HepG2 (cell line): Measurements from ENCODE around the gene SGMS1. TPM values are rescaled to one million over a fixed set of nuclear protein-coding genes. Genes with fewer than 3 reads are reported as not detected.

ENCODE experiments used
- AFF4 ChIP-seq: sonication (generic); formaldehyde crosslinking; IDR thresholded peaks from 2 replicates; pipeline ENCODE4 v1.4.0; 2020; ENCODE audit warnings: missing genetic modification reagents
- AHR ChIP-seq: IDR thresholded peaks from 2 replicates; pipeline ENCODE4 v1.6.1; 2018; ENCODE audit warnings: missing genetic modification reagents, missing compliant biosample characterization
- ATF7 ChIP-seq, 2 experiments: fragments of 450-650 bp in 1 of 2; sonication (generic) in 1 of 2; formaldehyde crosslinking in 1 of 2; IDR thresholded peaks; 2 replicates each; pipeline versions ENCODE4 v1.4.0 to v1.6.1; 2016 to 2020; ENCODE audit warnings: antibody characterized with exemption in 1 of 2, mild to moderate bottlenecking in 1 of 2, missing genetic modification reagents in 1 of 2
- CHD2 ChIP-seq: IDR thresholded peaks from 2 replicates; pipeline ENCODE4 v1.6.1; 2011; ENCODE audit warnings: low read depth, low read length, improper control_type of control experiment
- FOSL2 ChIP-seq: sonication (generic); formaldehyde crosslinking; IDR thresholded peaks from 2 replicates; pipeline ENCODE4 v1.4.0; 2020; ENCODE audit warnings: missing genetic modification reagents
- FOXA3 ChIP-seq: IDR thresholded peaks from 2 replicates; pipeline ENCODE4 v1.6.1; 2016; ENCODE audit warnings: missing genetic modification reagents, missing compliant biosample characterization
- HMG20B ChIP-seq: conservative IDR thresholded peaks from 2 replicates; pipeline ENCODE4 v1.6.1; 2016; ENCODE audit warnings: missing genetic modification reagents, missing compliant biosample characterization
- KDM6A ChIP-seq: IDR thresholded peaks from 2 replicates; pipeline ENCODE4 v1.6.1; 2016; ENCODE audit warnings: low read depth
- MED13 ChIP-seq: sonication (generic); formaldehyde crosslinking; IDR thresholded peaks from 2 replicates; pipeline ENCODE4 v1.5.0; 2020; ENCODE audit warnings: missing genetic modification reagents
- PRDM10 ChIP-seq: sonication (generic); formaldehyde crosslinking; IDR thresholded peaks from 2 replicates; pipeline ENCODE4 v1.4.0; 2020; ENCODE audit warnings: low read depth, missing genetic modification reagents
- SNAI1 ChIP-seq: sonication (generic); formaldehyde crosslinking; IDR thresholded peaks from 2 replicates; pipeline ENCODE4 v1.5.0; 2020; ENCODE audit warnings: mild to moderate bottlenecking, missing genetic modification reagents, borderline replicate concordance
- TCF7 ChIP-seq: sonication (generic); IDR thresholded peaks from 2 replicates; pipeline ENCODE4 v1.6.1; 2016; ENCODE audit warnings: antibody characterized with exemption, low read depth
- TFDP1 ChIP-seq: IDR thresholded peaks from 2 replicates; pipeline ENCODE4 v1.6.1; 2016; ENCODE audit warnings: missing compliant biosample characterization, missing genetic modification reagents, borderline replicate concordance
- YEATS4 ChIP-seq: sonication (generic); formaldehyde crosslinking; IDR thresholded peaks from 2 replicates; pipeline ENCODE4 v1.4.0; 2020; ENCODE audit warnings: missing genetic modification reagents, borderline replicate concordance
- ZC3H4 ChIP-seq: sonication (generic); formaldehyde crosslinking; IDR thresholded peaks from 2 replicates; pipeline ENCODE4 v1.4.0; 2020; ENCODE audit warnings: missing genetic modification reagents, borderline replicate concordance
- ZFYVE20 ChIP-seq: sonication (generic); formaldehyde crosslinking; IDR thresholded peaks from 2 replicates; pipeline ENCODE4 v1.8.0; 2023; ENCODE audit warnings: low read depth, mild to moderate bottlenecking, moderate library complexity, missing genetic modification reagents, borderline replicate concordance
- ZNF143 ChIP-seq: sonication (generic); formaldehyde crosslinking; IDR thresholded peaks from 2 replicates; pipeline ENCODE4 v1.4.0; 2020; ENCODE audit warnings: missing genetic modification reagents
- ZNF354B ChIP-seq: sonication (generic); formaldehyde crosslinking; IDR thresholded peaks from 2 replicates; pipeline ENCODE4 v1.8.0; 2022; ENCODE audit warnings: mild to moderate bottlenecking, missing genetic modification reagents
- ZNF446 ChIP-seq: sonication (generic); formaldehyde crosslinking; IDR thresholded peaks from 2 replicates; pipeline ENCODE4 v1.5.0; 2020; ENCODE audit warnings: mild to moderate bottlenecking, missing genetic modification reagents
- ZNF557 ChIP-seq: sonication (generic); formaldehyde crosslinking; IDR thresholded peaks from 2 replicates; pipeline ENCODE4 v1.4.0; 2020; ENCODE audit warnings: missing genetic modification reagents
- ZNF768 ChIP-seq: sonication (generic); formaldehyde crosslinking; IDR thresholded peaks from 2 replicates; pipeline ENCODE4 v1.4.0; 2020; ENCODE audit warnings: missing genetic modification reagents
- ZNF776 ChIP-seq: sonication (generic); formaldehyde crosslinking; IDR thresholded peaks from 2 replicates; pipeline ENCODE4 v1.4.0; 2020; ENCODE audit warnings: mild to moderate bottlenecking, missing genetic modification reagents
- ZSCAN25 ChIP-seq: sonication (generic); formaldehyde crosslinking; IDR thresholded peaks from 2 replicates; pipeline ENCODE4 v1.8.0; 2022; ENCODE audit warnings: mild to moderate bottlenecking, missing genetic modification reagents
- polyA plus RNA-seq, 8 experiments: library from polyadenylated mRNA; depleted of rRNA in 3 of 8; stranded (reverse) in 7 of 8; unstranded in 1 of 8; fragments of >200 nt; fragmentation: Illumina TruSeq in 4 of 8; extraction: Trizol in 4 of 8; gene quantifications; 2 replicates each; pipeline versions ENCODE4 v1.2.1 to v1.2.3, GENCODE V29; 2011 to 2016; ENCODE audit warnings: low read depth in 4 of 8, missing spikeins in 1 of 8, mixed read lengths in 1 of 8; ENCODE audit not compliant: insufficient read depth in 1 of 8
- total RNA-seq, 5 experiments: library from RNA; depleted of rRNA; stranded (reverse); fragments of >200 nt; fragmentation: Illumina TruSeq; extraction: Trizol; gene quantifications; 2 replicates each; pipeline ENCODE4 v1.2.3, GENCODE V29; 2016; ENCODE audit warnings: low read depth in 1 of 5

Gene SGMS1
- total and polyA plus RNA-seq, 2 of the 13 experiments (the other 11 are each of a cell fraction or from before 2014, with no cell fraction given): 6.5 to 15.1 TPM

- TF ChIP-seq SNAI1 (CRISPR knock-in tag) (no peak), FOSL2 (peak; percentile 56), ZSCAN25 (no peak), MED13 (no peak), ZNF768 (CRISPR knock-in tag) (peak; percentile 30; the same call in 1 of the 2 replicates), ZNF354B (CRISPR knock-in tag) (no peak), YEATS4 (CRISPR knock-in tag) (peak; percentile 63), ZNF143 (CRISPR knock-in tag) (no peak), ZNF446 (CRISPR knock-in tag) (no peak), ZFYVE20 (CRISPR knock-in tag) (no peak), TFDP1 (CRISPR knock-in tag) (no peak), FOXA3 (CRISPR knock-in tag) (no peak), ZC3H4 (no peak), ATF7 (IDR thresholded peaks at IDR 0.05) (no peak), ATF7 (CRISPR knock-in tag; IDR thresholded peaks at IDR 0.05) (no peak), TCF7 (no peak), AHR (CRISPR knock-in tag) (no peak), KDM6A (CRISPR knock-in tag) (no peak), CHD2 (no peak), ZNF557 (CRISPR knock-in tag) (no peak), AFF4 (no peak), ZNF776 (CRISPR knock-in tag) (no peak), PRDM10 (CRISPR knock-in tag) (no peak), HMG20B (CRISPR knock-in tag) (no peak)
Measured at GRCh38 chr10:50417886-50418830, 205.6 kb downstream of the SGMS1 start (continued).
